CD4-positive, alpha-beta T cell (primary cell): ENCODE measurements around the gene SDC4. TPM values are rescaled to one million over a fixed set of nuclear protein-coding genes. Genes with fewer than 3 reads are reported as not detected.

Experiments
- ATAC-seq: fragments of 200-7000 bp; cut with Tn5 transposase; one replicate; pipeline ENCODE4 v1.10.0; 2022; ENCODE audit warnings: mild to moderate bottlenecking; ENCODE audit not compliant: poor library complexity
- CTCF ChIA-PET: fragments of 350-600 bp; sonication (Branson Sonifier 250); formaldehyde crosslinking; loops from one replicate; lab custom pipeline; 2021; ENCODE audit warnings: antibody characterized with exemption, inconsistent platforms; lab: Charles Lee
- POLR2A ChIA-PET: fragments of 350-600 bp; sonication (Branson Sonifier 250); formaldehyde crosslinking; loops from one replicate; lab custom pipeline; 2021; ENCODE audit warnings: antibody characterized with exemption, inconsistent platforms; lab: Charles Lee
- DNase-seq, 14 experiments: peaks; one replicate each; pipeline ENCODE4 v3.0.0-alpha.2; 2013 to 2020; ENCODE audit warnings: mixed read lengths in 2 of 14
- H3K27ac ChIP-seq, 2 donors: one replicate each; pipeline versions ENCODE4 v1.5.1 to v1.7.0; 2013; ENCODE audit warnings: low read length in 2 of 2, low read depth in 1 of 2, mild to moderate bottlenecking in 1 of 2
- H3K27me3 ChIP-seq, 2 experiments: 1 replicate in 1 of 2; 2 replicates in 1 of 2; pipeline versions ENCODE4 v1.6.1 to v1.7.0; 2013; ENCODE audit warnings: low read length in 2 of 2, control low read depth in 1 of 2, mild to moderate bottlenecking in 1 of 2, moderate library complexity in 1 of 2; ENCODE audit not compliant: insufficient read depth in 2 of 2, control insufficient read depth in 1 of 2
- H3K36me3 ChIP-seq: one replicate; pipeline ENCODE4 v1.6.1; 2013; ENCODE audit warnings: low read length, control low read depth; ENCODE audit not compliant: insufficient read depth
- H3K4me1 ChIP-seq: one replicate; pipeline ENCODE4 v1.6.1; 2013; ENCODE audit warnings: low read length, control low read depth; ENCODE audit not compliant: insufficient read depth
- H3K4me3 ChIP-seq: one replicate; pipeline ENCODE4 v1.5.1; 2013; ENCODE audit warnings: mild to moderate bottlenecking, low read length, moderate library complexity
- H3K9me3 ChIP-seq, 2 experiments: 1 replicate in 1 of 2; 2 replicates in 1 of 2; pipeline versions ENCODE4 v1.6.1 to v1.7.0; 2013; ENCODE audit warnings: low read length in 2 of 2, mild to moderate bottlenecking in 2 of 2, control low read depth in 1 of 2, moderate library complexity in 1 of 2; ENCODE audit not compliant: control insufficient read depth in 1 of 2, insufficient read depth in 1 of 2
- H3K27ac Mint-ChIP-seq: one replicate; pipeline ENCODE4 v1.8.0; 2020; ENCODE audit warnings: mixed read lengths
- H3K27me3 Mint-ChIP-seq: one replicate; pipeline ENCODE4 v1.8.0; 2021; ENCODE audit warnings: mixed read lengths
- H3K36me3 Mint-ChIP-seq: one replicate; pipeline ENCODE4 v1.8.0; 2021; ENCODE audit warnings: low read depth, mixed read lengths
- H3K4me1 Mint-ChIP-seq: one replicate; pipeline ENCODE4 v1.8.0; 2021; ENCODE audit warnings: low read depth, mixed read lengths
- H3K4me3 Mint-ChIP-seq: one replicate; pipeline ENCODE4 v1.8.0; 2020; ENCODE audit warnings: mild to moderate bottlenecking, mixed read lengths
- H3K9me3 Mint-ChIP-seq: one replicate; pipeline ENCODE4 v1.8.0; 2020; ENCODE audit warnings: mixed read lengths
- intact Hi-C, 2 experiments: fragments of 100-400 bp; cut with DNase I in 1 of 2; cut with micrococcal nuclease in 1 of 2; formaldehyde crosslinking; loops; one replicate each; pipeline versions ENCODE4 v1.15.1 to v1.9.0; 2023 to 2025; cut with DNase I, micrococcal nuclease
- total RNA-seq, 174 experiments: library from RNA in 2 of 174; stranded (reverse) in 2 of 174; gene quantifications; one replicate each; pipeline ENCODE4 v1.2.3 and lab custom pipeline; 2021 to 2026
- TF ChIP-seq, protein P1 (sequence below): fragments of 200-600 bp; IDR thresholded peaks from one replicate; pipeline ENCODE4 v1.8.0; 2022; ENCODE audit warnings: antibody characterized with exemption, mild to moderate bottlenecking

The SDC4 gene
- total RNA-seq, 2 experiments from 2014 or later: 1.0 to 1.1 TPM

DNA sequence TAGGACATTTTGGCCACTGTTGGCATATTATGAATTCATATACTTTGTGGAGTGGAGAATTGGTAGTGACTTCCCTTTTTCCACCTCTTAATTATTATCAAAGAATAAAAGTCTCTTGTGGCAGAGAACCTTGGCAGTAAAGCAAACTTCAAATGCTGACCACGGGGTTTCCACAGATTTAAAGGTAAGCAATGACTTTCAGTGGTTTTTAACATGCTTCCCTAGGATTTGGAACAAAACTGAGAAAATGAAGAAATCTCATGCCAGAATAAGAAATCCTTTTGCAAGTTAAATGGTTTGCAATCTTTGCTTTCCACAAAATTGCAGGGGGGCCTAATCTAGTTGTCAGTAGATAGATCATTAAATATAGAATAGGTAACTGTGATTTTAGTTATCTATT, 2.0 kb upstream of the SDC4 start:
- Histone ChIP-seq H3K4me1 (peaks cover 30% of the 10 kb centered on the region), H3K4me3 (no peak overlapping the region), H3K9me3 (no peaks in the 10 kb centered on the region), H3K36me3 (no peaks in the 10 kb centered on the region), H3K27me3 (no peaks in the 10 kb centered on the region), H3K27ac (no peak overlapping the region)
- Mint-ChIP-seq H3K9me3 (no peaks in the 10 kb centered on the region), H3K27me3 (peaks cover 4% of the 10 kb centered on the region), H3K4me3 (no peak overlapping the region), H3K4me1 (peaks cover 7% of the 10 kb centered on the region), H3K27ac (no peak overlapping the region), H3K36me3 (no peaks in the 10 kb centered on the region)
- DNase-seq (no peak), ATAC-seq (no peak)
- POLR2A ChIA-PET: no interaction called here
- intact Hi-C loops: no loop called here
- TF ChIP-seq, protein P1, sequence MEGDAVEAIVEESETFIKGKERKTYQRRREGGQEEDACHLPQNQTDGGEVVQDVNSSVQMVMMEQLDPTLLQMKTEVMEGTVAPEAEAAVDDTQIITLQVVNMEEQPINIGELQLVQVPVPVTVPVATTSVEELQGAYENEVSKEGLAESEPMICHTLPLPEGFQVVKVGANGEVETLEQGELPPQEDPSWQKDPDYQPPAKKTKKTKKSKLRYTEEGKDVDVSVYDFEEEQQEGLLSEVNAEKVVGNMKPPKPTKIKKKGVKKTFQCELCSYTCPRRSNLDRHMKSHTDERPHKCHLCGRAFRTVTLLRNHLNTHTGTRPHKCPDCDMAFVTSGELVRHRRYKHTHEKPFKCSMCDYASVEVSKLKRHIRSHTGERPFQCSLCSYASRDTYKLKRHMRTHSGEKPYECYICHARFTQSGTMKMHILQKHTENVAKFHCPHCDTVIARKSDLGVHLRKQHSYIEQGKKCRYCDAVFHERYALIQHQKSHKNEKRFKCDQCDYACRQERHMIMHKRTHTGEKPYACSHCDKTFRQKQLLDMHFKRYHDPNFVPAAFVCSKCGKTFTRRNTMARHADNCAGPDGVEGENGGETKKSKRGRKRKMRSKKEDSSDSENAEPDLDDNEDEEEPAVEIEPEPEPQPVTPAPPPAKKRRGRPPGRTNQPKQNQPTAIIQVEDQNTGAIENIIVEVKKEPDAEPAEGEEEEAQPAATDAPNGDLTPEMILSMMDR: no peak
- CTCF ChIA-PET: no interaction called here

DNA sequence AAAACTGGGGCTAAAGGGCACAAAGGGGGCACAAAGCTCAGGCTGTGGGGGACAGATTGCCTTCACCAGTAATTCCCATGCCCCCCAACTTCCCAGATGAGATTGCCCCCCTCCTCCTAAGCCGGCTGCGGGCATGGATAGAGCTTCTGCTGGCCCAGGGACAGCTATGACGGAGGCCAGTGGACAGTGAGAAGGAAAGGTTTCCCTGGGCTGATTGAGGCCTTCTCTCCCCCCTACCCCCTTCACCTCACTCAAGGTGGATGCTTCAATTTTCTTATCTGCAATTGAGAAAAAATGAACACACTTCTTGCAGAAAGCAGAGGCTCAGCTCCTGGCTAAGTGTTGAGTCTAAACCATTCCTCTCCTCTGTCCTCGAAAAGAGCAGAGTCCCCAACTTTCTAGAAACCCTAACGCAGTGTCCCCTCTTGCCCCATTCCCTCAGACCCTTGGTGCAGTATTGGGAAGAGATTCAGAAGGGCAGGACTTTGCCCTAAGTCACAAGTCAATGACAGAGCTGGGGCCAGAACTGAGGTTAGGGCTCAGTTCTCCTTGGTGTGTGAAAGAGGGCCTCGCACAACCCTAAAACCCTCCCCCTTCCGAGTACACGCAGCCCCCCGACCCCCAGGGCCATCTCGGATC, 808 bp downstream of the SDC4 start:
- Mint-ChIP-seq H3K4me1 (peaks cover 7% of the 10 kb centered on the region), H3K4me3 (peak overlapping the region; percentile 86), H3K27me3 (peaks cover 4% of the 10 kb centered on the region), H3K9me3 (no peaks in the 10 kb centered on the region), H3K36me3 (no peaks in the 10 kb centered on the region), H3K27ac (no peak overlapping the region)
- intact Hi-C loops: no loop called here
- H3K27ac ChIP-seq: no peak overlapping the region
- peak overlapping the region; percentile 67 for H3K4me3 ChIP-seq
- no peaks in the 10 kb centered on the region for H3K36me3 ChIP-seq
- peak; percentile 19 for ATAC-seq
- H3K27me3 ChIP-seq: no peaks in the 10 kb centered on the region
- ChIA-PET CTCF (interaction anchor here (1.0 to 2.8 kb wide), 5 partner anchors 16 to 90 kb away, joined by 3 to 8 read pairs (median 5); partner anchors contain the start of gene SYS1), POLR2A (interaction anchor here (0.8 to 1.2 kb wide), 2 partner anchors 15 to 26 kb away, joined by 3 to 6 read pairs; partner anchors contain the start of gene SYS1)
- peaks cover 36% of the 10 kb centered on the region for H3K4me1 ChIP-seq
- no peaks in the 10 kb centered on the region for H3K9me3 ChIP-seq
- TF ChIP-seq, protein P1: no peak
- no peak for DNase-seq

GRCh38 chr20:45346851-45347250, 1.4 kb downstream of the SDC4 start:
- ATAC-seq: no peak
- no peak for DNase-seq
- Histone ChIP-seq H3K4me3 (no peak overlapping the region), H3K9me3 (no peaks in the 10 kb centered on the region), H3K27ac (no peak overlapping the region), H3K36me3 (no peaks in the 10 kb centered on the region), H3K4me1 (peaks cover 36% of the 10 kb centered on the region), H3K27me3 (no peaks in the 10 kb centered on the region)
- TF ChIP-seq, protein P1: no peak
- intact Hi-C loops: no loop called here
- Mint-ChIP-seq H3K27me3 (peaks cover 4% of the 10 kb centered on the region), H3K9me3 (no peaks in the 10 kb centered on the region), H3K27ac (no peak overlapping the region), H3K36me3 (no peaks in the 10 kb centered on the region), H3K4me3 (peak overlapping the region; percentile 86), H3K4me1 (peaks cover 7% of the 10 kb centered on the region)
- ChIA-PET CTCF (interaction anchor here (1.8 to 2.8 kb wide), 3 partner anchors 16 to 90 kb away, joined by 5 to 8 read pairs (median 7); partner anchors contain the start of gene SYS1), POLR2A (no interaction called here)
